IPS-20b (cell line): ENCODE measurements around the gene DDX24.

ENCODE experiments used
- H3K27ac ChIP-seq: one replicate; pipeline ENCODE4 v1.5.1; 2013; ENCODE audit warnings: low read length
- H3K27me3 ChIP-seq: 2 replicates; pipeline ENCODE4 v1.6.1; 2013; ENCODE audit warnings: mild to moderate bottlenecking, low read length, inconsistent platforms; ENCODE audit not compliant: insufficient read depth
- H3K36me3 ChIP-seq: 2 replicates; pipeline ENCODE4 v1.6.1; 2013; ENCODE audit warnings: low read depth, mild to moderate bottlenecking, inconsistent platforms, low read length, moderate library complexity; ENCODE audit not compliant: insufficient read depth
- H3K4me1 ChIP-seq: 2 replicates; pipeline ENCODE4 v1.6.1; 2013; ENCODE audit warnings: mild to moderate bottlenecking, control low read depth, inconsistent platforms, low read length, moderate library complexity; ENCODE audit not compliant: insufficient read depth
- H3K4me3 ChIP-seq: 2 replicates; pipeline ENCODE4 v1.5.1; 2013; ENCODE audit warnings: mild to moderate bottlenecking, low read length, inconsistent platforms
- H3K9ac ChIP-seq: 2 replicates; pipeline ENCODE4 v1.6.1; 2013; ENCODE audit warnings: low read depth, mild to moderate bottlenecking, inconsistent platforms, low read length, moderate library complexity
- H3K9me3 ChIP-seq: 2 replicates; pipeline ENCODE4 v1.6.1; 2013; ENCODE audit warnings: mild to moderate bottlenecking, low read depth, low read length, inconsistent platforms; ENCODE audit not compliant: insufficient read depth

Gene DDX24

DNA sequence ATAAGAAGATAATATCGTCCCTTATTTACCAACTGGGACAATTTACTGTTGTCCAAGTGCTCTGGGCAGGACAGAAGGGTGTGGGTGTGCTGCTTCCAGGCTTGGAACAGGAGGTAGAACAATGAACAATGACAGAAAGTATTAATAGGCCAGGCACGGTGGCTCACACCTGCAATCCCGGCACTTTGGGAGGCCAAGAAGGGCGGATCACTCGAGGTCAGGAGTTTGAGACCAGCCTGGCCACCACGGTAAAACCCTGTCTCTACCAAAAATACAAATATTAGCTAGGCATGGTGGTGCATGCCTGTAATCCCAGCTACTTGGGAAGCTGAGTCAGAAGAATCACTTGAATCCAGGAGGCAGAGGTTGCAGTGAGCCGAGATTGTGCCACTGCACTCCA is 32.1 kb upstream of the DDX24 start:
- Histone ChIP-seq H3K27me3 (no peaks in the 10 kb centered on the region), H3K9me3 (no peaks in the 10 kb centered on the region), H3K4me1 (no peaks in the 10 kb centered on the region), H3K27ac (no peak overlapping the region), H3K36me3 (no peaks in the 10 kb centered on the region), H3K4me3 (no peak overlapping the region), H3K9ac (no peak overlapping the region)

DNA sequence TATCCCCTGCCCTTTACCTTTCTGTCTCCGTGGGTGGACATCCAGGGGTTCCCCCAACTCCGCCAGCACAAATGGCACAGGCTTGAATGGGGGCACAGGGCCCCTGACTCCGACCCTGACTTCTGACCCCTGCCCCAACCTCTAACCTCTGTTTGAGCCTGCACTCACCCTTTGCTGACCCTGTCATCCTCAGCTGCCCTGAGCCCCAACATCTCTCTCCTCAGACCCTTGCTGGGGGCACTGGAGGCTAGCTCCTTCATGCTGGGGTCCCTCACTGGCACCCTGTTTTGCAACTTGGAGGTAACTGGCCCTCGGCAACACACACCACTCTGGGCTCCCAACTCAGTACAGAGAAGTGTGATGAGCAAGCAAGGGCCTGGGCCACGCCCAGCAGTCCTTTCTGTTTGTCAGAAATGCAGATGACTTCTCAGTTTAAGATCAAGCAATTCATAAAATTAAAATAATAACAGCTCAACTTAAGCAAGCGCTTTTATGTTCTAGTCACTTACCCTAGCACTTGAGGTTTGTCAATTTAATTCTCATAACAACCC is 31.6 kb upstream of the DDX24 start:
- no peaks in the 10 kb centered on the region for H3K27me3 ChIP-seq
- no peaks in the 10 kb centered on the region for H3K9me3 ChIP-seq
- H3K4me3 ChIP-seq, result no peak overlapping the region
- no peak overlapping the region for H3K9ac ChIP-seq
- no peaks in the 10 kb centered on the region for H3K4me1 ChIP-seq
- H3K27ac ChIP-seq, result no peak overlapping the region
- no peaks in the 10 kb centered on the region for H3K36me3 ChIP-seq

DNA sequence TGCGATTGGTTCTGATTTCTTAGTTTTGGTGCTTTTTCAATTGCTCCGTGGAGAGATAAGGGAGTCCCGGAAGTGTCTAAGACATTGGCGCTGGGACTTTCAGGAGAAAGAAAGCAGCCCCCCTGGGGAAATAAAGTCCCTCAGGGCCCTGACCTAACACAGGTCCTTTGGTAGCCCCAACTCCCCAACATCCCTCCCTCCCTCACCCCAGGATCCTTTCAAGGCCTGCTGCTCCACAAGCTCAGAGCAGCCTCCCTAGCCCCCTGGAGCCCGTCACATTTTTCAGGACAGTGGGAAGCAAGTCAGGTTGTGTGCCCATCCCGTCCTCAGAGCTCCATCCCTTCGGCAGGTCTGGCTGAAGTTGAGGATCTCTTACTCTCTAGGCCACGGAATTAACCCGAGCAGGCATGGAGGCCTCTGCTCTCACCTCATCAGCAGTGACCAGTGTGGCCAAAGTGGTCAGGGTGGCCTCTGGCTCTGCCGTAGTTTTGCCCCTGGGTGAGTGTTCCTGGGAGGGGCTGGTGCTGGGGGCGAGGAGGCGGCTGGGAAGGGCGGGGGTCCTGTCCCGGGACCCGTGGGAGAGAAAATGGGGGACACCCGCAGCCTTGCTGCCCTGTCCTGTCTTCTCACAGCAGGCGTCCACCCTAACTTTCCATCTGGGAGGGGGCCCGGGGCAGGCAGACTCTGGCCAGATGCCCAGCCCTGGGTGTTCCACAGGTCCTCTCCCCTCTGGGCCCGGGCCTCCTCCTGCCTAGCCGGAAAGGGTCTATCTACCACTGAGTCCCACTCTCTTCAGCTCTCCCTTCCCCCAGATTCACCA is 30.5 kb upstream of the DDX24 start:
- Histone ChIP-seq H3K9ac (no peak overlapping the region), H3K27me3 (no peaks in the 10 kb centered on the region), H3K36me3 (no peaks in the 10 kb centered on the region), H3K4me1 (no peaks in the 10 kb centered on the region), H3K9me3 (no peaks in the 10 kb centered on the region), H3K27ac (no peak overlapping the region), H3K4me3 (no peak overlapping the region)

DNA sequence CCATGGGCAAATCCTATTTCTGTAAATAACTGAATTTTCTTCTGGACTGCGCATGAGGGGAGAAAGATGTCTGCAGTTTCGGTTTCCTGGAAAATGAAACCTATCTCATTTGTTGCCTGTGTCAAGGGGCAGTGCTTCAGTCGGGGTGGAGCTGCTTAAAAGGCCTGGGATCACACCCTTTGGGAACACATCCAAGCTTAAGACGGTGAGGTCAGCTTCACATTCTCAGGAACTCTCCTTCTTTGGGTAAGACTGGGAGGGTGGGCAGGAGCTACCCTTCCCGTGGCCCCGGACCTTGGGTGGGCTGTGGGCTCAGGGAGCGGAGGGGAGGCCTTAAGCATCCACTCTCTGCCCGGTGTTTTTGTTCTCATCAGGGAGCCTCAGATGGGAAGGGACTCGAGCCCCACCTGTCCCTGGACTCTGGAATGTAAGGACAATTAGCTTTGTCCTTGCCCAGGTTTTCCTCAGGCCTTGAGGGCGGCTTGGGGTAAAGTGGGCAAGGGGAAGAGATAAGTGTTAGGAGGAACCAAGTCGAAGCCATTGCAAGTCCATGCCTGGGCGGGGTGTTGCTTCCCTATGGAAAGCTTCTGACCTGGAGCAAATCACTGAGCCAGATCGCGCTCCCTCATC is 29.7 kb upstream of the DDX24 start, which contains the start of gene IFI27:
IFI27 (plus strand) TSS at position 185 of the 630 bp plus-strand sequence.
- H3K36me3 ChIP-seq, result no peaks in the 10 kb centered on the region
- no peaks in the 10 kb centered on the region for H3K9me3 ChIP-seq
- H3K27ac ChIP-seq, result no peak within 1 kb of the TSS
- H3K4me3 ChIP-seq, result no peak within 1 kb of the TSS
- no peaks in the 10 kb centered on the region for H3K4me1 ChIP-seq
- no peak within 1 kb of the TSS for H3K9ac ChIP-seq
- no peaks in the 10 kb centered on the region for H3K27me3 ChIP-seq

DNA sequence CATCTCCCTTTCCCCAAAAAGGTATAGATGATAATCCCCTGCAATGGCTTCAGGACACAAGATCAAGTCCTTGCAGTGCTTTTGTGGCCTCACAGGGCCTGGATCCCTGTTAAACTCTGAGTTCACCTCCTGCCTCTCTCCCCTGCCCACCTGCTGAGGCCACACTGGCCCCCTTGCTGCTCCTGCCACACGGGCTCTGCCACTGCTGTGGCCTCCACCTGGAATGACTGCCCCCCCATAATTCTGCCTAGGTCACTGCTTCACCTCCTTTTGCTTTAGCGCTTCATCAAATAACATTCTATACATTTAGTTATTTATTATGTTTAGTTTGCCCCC is 28.9 kb upstream of the DDX24 start:
- Histone ChIP-seq H3K9me3 (no peaks in the 10 kb centered on the region), H3K27ac (no peak overlapping the region), H3K27me3 (no peaks in the 10 kb centered on the region), H3K9ac (no peak overlapping the region), H3K36me3 (no peaks in the 10 kb centered on the region), H3K4me3 (no peak overlapping the region), H3K4me1 (no peaks in the 10 kb centered on the region)

DNA sequence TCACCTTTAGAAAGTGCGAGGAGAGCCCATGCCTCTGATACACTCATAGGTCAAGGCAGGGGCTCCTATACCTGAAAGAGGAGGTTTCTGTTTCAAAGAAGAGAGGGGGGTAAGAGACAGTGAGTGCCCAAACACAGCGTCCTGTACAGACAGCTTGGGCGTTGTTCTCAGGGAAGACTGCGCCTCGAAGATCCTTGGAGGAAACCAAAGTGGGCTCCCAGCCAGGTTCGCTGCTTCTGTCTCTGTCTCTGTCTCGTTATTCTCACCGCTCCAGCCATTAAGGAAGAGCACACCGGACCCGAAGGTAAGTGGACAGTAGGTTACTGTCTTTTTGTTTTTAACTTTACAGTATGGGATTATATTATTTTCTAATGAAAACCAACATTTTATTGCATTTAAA is 23.7 kb upstream of the DDX24 start:
- H3K4me1 ChIP-seq, result no peaks in the 10 kb centered on the region
- no peaks in the 10 kb centered on the region for H3K27me3 ChIP-seq
- H3K27ac ChIP-seq, result no peak overlapping the region
- H3K9me3 ChIP-seq, result no peaks in the 10 kb centered on the region
- no peaks in the 10 kb centered on the region for H3K36me3 ChIP-seq
- no peak overlapping the region for H3K4me3 ChIP-seq
- H3K9ac ChIP-seq, result no peak overlapping the region

DNA sequence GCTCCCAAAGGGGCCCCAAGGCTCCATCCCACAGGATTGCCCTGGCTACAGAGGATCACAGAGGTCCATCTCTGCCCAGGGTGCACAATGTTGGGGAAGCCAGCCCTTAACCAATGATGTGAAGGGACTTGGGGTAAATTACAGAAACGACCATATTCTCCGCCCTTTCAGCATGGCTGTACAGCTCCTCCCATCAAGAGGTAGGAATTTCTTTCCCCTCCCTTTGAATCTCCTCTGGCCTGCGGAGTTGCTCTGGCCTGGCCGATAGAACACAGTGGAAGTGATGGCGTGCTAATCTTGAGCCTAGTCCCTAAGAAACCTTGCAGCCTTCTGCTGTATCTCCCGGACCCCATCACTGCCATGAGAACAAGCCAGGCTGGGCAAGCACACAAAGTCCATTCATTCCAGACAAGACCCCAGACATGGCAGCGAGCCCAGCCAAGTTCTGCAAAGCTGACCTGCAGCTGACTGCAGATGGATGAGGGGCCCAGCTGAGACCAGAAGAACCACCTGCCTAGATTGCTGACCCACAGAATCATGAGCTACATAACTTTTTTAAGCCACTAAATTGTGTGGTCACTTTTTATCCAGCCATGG is 22.6 kb upstream of the DDX24 start:
- H3K27me3 ChIP-seq, result no peaks in the 10 kb centered on the region
- H3K4me3 ChIP-seq, result no peak overlapping the region

DNA sequence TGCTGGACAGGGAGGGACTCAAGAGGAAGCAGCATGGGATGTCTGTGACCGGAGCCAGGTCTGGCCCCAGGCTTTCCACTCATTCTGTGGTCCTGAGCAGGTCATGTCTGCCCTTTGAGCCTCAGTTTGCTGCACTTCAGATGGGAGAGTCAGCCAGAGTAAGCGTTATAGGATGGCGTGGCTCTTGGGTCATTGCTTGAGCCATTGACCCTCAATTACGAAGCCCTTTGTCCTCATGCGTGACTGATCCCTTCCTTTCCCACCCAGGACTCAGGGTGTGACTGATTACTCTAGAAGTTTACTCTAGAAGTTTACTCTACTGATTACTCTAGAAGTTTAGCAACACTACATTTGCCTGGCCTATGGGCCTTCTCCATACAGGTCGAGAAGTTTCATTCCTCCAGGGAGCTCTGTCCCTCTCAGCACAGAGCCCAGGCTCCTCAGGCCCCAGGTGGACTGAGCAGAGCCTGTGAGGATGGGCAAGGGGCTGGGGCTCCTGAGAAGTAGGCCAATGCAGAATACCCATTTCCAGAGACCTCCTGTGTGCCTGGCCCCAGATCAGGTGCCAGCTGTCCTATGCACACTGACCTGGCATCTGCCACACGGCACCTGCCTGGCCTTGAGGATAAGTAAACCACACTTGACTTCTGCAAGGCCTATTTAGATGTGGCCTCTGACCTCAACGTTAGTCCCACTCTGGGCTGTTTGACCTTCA is 21.9 kb upstream of the DDX24 start:
- no peaks in the 10 kb centered on the region for H3K27me3 ChIP-seq
- no peak overlapping the region for H3K4me3 ChIP-seq
- no peaks in the 10 kb centered on the region for H3K36me3 ChIP-seq
- H3K4me1 ChIP-seq, result no peaks in the 10 kb centered on the region
- no peak overlapping the region for H3K27ac ChIP-seq
- no peak overlapping the region for H3K9ac ChIP-seq
- no peaks in the 10 kb centered on the region for H3K9me3 ChIP-seq

More for the DNA sequence above, 22.6 kb upstream of the DDX24 start:
- H3K36me3 ChIP-seq, result no peaks in the 10 kb centered on the region
- H3K4me1 ChIP-seq, result no peaks in the 10 kb centered on the region
- H3K27ac ChIP-seq, result no peak overlapping the region
- no peaks in the 10 kb centered on the region for H3K9me3 ChIP-seq
- no peak overlapping the region for H3K9ac ChIP-seq

DNA sequence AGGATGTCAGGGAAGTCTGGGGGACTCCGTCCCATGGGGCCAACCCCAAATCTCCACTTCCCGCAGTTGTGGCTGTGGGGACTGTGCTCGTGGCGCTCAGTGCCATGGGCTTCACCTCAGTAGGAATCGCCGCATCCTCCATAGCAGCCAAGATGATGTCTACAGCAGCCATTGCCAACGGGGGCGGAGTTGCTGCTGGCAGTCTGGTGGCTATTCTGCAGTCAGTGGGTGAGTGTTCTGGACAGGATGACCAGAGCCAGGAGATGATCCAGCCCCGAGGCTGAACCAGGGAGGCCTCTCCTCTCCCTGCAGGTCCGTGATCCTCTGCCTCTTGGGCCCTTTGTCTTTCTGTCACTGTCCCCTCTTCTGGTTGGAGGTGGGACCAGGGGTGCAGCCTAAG is 20.7 kb upstream of the DDX24 start:
- no peaks in the 10 kb centered on the region for H3K27me3 ChIP-seq
- no peaks in the 10 kb centered on the region for H3K4me1 ChIP-seq
- H3K36me3 ChIP-seq, result no peaks in the 10 kb centered on the region
- no peaks in the 10 kb centered on the region for H3K9me3 ChIP-seq
- H3K27ac ChIP-seq, result no peak overlapping the region
- no peak overlapping the region for H3K4me3 ChIP-seq
- no peak overlapping the region for H3K9ac ChIP-seq

DNA sequence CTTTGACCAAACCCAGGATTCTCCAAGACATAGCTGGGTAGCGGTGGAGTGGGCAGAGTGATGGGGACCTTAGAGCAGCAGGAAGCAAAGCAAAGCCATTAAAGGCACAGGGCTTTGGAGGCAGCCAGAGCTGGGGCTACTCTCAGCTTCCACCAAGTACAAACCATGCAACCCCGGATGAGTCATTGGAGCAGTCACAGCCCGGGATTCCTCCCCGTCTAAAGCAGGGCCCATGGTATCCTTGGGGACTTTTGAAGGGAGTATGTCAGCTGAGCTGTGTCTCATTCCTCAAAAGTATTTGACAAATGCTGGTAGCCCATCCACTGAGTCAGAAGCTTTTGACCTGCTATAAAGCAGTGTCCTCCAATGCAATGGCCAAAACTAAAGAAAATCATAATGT is 19.8 kb upstream of the DDX24 start:
- H3K4me1 ChIP-seq, result no peaks in the 10 kb centered on the region
- no peaks in the 10 kb centered on the region for H3K27me3 ChIP-seq
- no peak overlapping the region for H3K9ac ChIP-seq

DNA sequence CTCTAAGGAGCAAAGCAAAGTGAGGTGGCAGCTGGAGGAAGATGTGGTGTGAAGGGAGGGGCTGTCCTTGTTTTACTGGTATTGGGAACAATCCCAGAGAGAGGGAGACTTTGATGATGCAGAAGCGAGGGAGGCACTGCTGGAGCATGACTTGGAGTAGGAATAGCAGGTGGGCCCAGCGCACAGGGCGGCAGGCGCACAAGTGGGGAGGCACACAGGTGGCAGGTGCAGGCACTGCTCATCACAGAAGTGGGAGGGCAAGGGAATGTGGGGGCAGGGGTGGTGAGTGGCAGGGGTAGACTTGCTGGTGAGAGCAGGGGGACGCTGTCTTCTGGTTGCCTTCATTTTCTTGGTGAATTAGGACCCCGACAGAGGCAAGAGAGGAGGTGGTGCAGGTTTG is 18.0 kb upstream of the DDX24 start:
- Histone ChIP-seq H3K4me3 (no peak overlapping the region), H3K36me3 (no peaks in the 10 kb centered on the region), H3K9ac (no peak overlapping the region), H3K4me1 (no peaks in the 10 kb centered on the region), H3K27me3 (no peaks in the 10 kb centered on the region), H3K9me3 (no peaks in the 10 kb centered on the region), H3K27ac (no peak overlapping the region)

More for the DNA sequence above, 19.8 kb upstream of the DDX24 start:
- Histone ChIP-seq H3K9me3 (no peaks in the 10 kb centered on the region), H3K27ac (no peak overlapping the region), H3K4me3 (no peak overlapping the region), H3K36me3 (no peaks in the 10 kb centered on the region)
